Hippocampal formation (tissue), 2 donors: ENCODE data around the gene BTNL9.
"Not testable (repeated sequence)": the region's sequence is repeated elsewhere in the genome, so short reads cannot be mapped to it uniquely, and the experiment has no call there.

ENCODE experiments used
- DNase-seq, 2 donors: peaks; one replicate each; lab custom pipeline; 2025; lab: John Stamatoyannopoulos, UW

The BTNL9 gene

DNA sequence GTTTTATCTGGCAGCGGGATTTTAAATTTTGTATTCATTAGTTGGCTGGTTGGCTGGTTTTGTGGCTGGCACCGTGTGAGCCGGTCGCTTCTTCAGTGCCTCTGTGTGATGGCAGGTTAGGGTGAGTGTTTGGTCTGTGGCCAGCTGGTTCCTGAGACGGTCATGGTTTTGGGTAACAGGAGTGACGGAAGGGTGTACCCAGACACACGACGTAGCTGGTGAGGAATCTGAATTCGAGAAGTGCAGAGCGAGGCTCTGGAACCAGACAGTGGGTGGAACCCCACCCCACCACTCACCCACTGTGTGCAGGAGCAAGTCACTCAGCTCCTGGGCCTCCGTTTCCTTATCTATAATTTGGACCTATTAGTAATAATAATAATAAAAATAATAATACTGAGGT lies 2.7 kb downstream of the BTNL9 start:
- no peak for DNase-seq

DNA sequence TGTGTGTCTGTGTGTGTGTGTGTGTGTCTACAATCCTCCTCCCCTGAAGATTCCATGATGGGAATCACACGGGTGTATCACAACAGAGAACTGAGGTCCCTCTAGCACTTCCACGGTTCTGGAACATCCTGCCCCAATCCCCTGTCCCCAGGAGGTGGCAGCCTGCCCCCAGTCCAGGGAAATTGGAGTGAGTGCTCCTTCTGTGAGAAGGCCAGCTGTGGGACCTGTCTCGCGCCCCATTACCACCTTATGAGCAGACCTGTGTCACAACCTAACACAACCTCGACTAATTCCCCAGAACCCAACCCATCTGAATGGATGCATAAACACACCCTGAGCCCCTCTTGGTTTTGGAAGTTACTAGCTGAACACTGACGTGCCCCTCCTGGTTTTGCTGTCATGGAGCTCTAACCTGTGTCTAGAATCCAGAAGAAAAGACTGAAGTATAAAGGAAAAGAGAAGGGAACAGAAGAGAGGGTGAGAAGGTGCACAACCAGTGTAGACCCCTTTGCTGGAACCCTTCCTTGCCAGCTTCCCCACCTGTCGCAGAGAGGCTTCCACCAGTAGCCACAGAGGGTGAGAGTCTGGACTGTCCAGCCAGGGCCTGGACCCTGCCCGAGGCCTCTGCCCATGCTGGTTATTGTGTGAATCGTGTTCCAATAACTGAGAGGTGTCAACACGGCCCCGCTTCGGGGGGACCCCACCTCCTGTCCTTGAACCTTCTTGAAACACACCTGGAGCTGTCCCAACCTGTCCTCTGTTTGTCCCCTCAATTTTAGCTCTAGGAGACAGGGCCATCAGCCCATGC lies 3.4 kb downstream of the BTNL9 start:
- no peak for DNase-seq

DNA sequence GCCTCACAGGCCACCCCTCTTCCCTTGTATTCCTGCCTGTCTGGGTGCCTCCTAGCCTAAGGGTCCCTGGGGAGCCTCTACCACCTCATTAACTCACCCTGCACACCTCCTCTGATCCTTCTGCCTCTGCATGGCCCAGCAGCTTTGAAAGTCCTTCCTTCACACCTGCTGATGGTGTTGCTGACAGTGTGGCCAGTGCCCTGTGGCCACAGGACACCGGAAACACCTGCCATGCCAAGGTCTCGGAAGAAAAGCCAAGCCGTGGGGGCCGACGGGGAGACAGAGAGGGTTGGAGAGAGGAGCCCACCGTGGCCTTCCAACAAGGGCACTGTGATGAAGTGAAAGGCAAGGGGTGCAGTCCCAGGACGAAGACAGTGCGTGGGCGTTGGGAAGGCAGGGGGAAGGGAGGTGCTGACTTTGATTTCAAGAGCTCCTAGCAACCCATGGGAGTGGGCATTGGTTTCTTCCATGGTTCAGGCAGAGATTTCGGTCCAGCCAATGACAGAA lies 4.1 kb downstream of the BTNL9 start:
- DNase-seq = no peak

DNA sequence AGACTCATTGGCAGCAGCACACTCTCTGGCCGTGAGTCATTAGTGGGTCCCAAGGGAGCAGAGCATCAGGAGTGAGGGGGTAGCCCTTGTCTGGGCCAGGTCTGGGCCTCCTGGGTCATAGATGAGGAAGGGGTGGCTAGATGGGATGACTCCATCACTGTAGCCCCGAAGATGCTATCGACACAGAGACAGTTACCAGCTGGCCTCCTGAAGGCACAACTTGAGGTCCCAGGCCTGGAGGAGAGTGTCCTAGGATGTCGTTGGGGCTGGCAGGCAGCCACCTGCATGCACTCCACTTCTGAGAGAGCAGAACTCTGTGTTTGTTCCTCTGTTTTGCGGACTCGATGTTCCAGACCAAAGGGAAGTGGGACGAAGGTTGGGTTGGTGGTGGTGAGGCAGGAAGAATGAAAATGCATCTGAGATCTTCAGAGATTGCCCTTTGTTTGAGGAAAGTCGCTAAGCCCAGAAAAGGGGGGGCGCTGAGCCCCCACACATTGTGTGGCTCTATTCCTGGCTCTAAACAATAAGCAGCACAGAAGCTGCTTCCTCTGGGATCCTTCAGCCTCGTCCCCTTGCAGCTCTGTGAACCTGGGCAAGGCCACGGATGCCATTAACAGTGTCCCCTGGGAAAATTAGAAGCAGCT lies 4.7 kb downstream of the BTNL9 start:
- no peak for DNase-seq

DNA sequence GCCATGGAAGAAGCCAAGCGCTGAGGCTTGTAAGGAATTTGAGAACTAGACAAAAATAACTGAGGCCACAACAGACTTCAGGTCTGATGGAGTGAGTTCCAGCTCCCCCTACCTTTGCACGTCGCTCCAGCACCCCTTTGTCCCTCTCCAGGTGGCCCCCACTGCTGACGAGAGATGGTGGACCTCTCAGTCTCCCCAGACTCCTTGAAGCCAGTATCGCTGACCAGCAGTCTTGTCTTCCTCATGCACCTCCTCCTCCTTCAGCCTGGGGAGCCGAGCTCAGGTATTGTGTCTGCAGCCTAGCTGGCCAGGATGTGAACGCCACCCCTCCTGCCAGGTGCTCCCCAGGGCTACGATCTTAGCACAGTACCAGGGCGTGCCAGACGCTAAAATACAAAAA lies 5.2 kb downstream of the BTNL9 start:
- DNase-seq = no peak

DNA sequence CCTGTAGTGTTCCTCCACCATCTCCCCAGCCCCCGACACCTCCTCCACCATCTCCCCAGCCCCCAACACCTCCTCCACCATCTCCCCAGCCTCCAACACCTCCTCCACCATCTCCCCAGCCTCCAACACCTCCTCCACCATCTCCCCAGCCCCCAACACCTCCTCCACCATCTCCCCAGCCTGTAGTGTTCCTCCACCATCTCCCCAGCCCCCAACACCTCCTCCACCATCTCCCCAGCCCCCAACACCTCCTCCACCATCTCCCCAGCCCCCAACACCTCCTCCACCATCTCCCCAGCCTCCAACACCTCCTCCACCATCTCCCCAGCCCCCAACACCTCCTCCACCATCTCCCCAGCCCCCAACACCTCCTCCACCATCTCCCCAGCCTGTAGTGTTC lies 5.8 kb downstream of the BTNL9 start:
- DNase-seq = not testable (repeated sequence)

DNA sequence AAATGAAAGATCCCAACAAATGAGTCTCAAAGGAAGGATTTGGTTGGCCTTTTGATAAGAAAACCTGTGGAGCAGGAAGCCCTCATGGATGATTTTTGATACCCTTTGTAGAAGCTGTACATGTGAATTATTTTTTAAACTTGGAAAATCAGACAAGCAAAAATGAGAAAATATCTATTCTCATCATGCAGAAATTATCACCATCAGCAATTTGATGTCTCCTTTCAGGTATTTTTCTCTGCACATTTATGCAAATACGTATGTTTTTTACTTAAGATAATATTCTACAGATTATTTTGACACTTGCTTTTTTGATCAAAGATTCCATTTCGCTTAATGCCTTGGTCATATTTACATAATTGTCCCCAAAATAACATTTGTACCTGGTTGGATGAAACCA lies 7.2 kb downstream of the BTNL9 start:
- DNase-seq = no peak

DNA sequence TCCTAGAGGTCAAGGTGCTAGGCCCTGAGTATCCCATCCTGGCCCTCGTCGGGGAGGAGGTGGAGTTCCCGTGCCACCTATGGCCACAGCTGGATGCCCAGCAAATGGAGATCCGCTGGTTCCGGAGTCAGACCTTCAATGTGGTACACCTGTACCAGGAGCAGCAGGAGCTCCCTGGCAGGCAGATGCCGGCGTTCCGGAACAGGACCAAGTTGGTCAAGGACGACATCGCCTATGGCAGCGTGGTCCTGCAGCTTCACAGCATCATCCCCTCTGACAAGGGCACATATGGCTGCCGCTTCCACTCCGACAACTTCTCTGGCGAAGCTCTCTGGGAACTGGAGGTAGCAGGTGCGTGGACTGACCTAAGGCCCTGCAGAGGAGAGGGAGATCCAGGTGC lies 7.9 kb downstream of the BTNL9 start:
- DNase-seq = no peak

DNA sequence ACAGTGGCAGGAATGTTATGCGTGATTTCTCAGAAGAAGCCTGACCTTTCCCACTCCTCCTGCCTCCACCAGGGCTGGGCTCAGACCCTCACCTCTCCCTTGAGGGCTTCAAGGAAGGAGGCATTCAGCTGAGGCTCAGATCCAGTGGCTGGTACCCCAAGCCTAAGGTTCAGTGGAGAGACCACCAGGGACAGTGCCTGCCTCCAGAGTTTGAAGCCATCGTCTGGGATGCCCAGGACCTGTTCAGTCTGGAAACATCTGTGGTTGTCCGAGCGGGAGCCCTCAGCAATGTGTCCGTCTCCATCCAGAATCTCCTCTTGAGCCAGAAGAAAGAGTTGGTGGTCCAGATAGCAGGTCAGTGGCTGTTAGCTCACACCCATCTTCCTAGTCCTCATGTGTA lies 9.9 kb downstream of the BTNL9 start:
- DNase-seq = no peak

DNA sequence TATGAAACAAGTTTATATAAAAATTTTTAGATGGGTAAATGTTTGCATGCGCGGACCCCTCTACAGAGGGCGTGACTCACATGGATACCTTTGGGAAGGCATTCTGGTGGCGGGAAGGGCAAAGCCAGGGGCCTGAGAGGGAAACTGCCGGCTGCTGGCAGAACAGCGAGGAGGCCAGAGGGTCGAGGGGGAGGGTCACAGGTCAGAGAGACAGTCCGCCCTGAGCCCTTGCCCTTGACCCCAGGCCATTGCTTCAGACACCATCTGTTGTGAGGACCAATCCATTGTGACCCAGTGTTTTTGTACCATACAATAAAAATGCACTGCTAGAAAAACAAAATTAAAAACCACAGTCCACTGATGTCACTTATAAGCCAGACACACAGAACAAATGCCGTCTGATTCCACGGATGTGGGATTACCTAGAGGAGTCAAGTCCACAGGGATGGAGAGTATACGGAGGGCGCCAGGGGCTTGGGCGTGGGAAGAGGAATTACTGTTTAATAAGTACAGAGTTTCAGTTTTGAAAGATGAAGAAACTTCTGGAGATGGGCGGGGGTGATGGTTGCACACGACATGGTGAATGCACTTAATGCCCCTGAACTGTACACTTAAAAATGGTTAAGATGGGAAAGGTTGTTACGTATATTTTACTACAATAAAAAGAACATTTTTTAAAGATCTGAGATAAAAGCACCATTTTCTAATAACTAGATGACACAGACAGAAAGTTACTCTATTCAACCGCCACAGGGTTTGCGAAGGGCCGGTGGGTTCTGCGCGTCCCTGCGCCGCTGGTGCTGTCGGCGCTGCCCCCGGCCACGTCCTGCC lies 12.0 kb downstream of the BTNL9 start:
- DNase-seq = no peak

DNA sequence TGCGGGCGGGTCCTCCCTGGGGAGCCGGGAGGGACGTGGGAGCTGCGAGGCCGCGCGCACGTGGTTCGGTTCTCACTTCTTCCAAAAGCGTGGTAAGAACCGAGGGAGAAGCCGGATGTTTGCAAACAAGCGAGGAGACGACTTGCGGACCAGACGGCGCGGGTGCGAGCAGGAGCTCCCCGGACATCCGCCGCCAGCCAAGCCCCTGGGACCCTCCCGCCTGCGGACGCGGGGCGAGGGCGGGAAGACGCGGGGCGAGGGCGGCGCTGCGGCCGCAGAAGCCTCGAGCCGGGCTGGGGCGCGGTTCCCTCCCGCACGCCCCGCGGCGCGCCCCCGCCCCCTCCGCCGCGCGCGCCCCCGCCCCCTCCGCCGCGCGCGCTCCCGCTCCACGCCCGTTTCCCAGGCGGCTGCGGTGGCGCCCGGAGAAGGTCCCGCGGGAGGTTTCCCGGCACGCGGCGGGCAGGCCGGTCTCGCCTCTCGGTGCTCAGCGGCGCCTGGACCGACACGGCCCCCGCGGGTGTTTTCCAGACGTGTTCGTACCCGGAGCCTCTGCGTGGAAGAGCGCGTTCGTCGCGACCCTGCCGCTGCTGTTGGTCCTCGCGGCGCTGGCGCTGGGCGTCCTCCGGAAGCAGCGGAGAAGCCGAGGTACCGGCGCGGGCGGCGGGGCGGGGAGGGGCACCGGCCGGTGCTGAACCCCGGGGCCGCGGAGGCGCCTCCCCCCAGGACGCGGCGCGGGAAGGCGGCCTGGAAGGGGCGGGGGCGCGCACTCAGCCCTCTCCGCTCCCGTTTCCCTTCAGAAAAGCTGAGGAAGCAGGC lies 12.8 kb downstream of the BTNL9 start:
- peak in 1 of 2 donors; percentile 1 for DNase-seq

DNA sequence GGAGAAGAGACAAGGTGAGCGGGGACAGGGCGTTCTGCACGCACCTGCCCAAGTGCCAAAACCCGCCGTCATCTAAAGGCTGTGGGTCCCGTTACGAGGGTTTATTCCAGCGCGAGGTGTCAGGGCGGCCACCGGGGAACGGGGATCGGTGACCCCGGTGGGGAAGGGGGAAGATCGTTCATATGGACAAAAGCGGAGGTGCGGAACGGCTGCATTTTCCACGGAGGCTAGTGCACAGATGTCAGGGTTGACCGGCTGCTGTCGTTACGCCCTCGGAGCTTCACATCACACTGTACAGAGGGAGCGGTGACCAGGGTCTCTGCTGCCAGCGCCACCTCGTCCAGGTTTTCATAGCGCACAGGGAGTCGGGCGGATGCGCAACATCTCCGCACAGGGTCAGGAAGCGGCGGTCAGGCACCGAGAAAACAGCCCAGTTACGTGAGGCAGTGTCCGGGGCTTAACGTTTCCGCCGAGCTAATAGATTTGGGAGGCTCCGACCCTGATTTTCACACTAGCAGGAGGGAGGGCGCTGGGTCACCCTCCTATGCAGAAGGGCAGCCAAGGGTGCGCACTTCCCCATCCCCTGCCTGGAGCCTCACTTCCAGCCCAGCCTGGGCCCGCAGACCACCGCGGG lies 13.5 kb downstream of the BTNL9 start:
- DNase-seq = no peak

DNA sequence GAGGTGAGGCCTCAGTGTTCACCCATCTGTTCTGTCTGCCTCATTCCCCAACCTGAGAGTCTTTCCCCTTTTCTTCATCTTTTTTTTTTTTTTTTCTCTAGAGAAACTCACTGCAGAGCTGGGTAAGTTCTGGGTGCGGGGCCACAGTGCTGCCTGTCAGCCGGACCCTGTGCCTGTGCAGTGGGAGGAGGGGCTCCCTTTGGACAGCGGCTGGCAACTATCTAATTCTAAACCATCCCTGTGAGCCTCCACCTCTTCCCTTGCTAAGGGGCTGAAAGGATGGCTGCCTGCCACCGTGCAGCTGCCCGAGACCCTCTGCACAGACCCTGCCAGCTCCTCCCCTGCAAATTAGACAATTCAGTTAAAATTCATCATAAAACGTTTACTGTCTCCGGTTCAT lies 14.1 kb downstream of the BTNL9 start:
- no peak for DNase-seq

DNA sequence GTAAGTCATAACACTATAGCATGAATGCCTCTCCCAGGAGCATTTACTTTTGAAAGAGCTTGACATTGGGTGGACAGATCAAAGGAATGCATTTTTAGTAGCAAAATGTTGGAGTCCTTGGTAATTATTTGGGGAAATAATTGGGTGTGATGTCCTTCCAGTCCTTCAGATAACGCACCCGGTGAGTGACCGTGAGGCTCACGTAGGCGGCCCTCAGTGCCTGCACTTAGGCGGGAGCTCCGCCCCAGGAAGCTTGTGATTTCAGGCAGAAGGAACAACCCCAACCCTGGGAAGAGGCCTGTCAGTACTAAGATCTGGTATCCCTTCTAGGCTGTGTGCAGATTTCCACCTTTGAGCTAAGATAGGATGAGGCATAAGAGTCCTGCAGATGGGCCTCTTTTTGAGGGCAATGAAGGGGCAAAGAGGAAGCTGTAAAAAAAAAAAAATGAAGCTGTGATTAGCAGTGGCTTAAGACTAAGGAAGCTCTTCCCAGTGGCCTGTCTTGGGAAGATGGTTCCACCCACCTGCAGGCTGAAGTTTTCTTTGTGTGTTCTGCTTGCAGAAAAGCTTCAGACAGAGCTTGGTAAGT lies 14.9 kb downstream of the BTNL9 start:
- no peak for DNase-seq

DNA sequence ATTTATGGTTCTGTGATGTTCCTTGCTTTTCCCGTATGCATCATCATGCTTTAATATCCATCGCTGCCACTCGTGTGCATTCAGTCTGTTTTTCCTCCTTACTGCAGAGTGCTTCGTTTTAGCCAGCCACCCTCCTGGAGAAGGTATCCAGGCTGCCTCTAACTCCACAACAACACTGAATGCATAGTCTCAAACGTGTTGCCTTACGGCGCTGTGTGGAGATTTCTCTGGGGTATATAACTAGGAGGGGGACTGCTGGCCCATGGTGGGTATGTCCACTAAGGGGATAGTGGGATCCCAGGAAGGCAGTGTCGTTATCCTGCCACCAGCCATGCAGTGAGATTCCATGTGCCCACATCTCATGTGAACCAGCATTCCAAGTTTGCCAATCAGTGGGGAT lies 16.4 kb downstream of the BTNL9 start:
- DNase-seq = no peak

DNA sequence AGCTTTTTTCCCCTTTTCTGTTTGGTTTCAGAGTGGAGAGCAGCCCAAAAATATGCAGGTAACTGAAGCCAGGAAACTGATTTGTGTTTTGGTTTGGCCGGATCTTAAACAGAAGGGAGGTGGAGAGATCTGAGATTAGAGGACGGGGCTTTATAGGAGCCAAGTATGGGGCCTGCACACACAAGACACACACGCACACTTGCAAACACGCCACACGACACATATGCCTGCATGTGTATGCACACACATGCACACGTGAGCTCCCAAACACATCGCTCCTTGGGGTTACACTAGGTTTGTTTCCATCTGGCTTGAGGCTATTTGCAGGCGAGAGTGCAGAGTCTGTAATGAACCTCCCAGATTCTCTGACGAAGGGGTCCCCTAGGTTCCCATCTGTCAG lies 18.3 kb downstream of the BTNL9 start:
- no peak for DNase-seq

DNA sequence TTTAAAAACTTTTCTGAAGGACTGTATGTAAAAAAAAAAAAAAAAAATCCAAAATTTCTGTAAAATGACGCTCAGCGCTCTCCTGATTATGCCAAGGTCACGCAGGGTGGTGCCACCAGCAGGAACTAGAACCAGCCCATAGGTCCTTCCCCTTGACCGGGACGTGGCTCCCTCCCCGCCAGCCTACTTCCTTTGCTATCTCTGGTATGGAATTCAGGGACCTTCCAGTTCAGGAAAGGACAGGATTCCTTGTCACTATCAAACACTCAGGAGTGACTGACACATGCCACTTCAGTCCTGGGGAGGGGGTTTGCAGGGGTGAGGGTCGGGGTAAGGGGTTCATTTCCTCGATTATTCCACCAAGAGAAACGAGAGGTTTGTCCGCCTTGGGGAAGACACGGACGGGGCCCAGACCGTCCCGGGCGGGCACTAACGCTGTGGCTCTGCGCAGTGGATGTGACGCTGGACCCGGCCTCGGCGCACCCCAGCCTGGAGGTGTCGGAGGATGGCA lies 18.8 kb downstream of the BTNL9 start:
- DNase-seq = no peak

DNA sequence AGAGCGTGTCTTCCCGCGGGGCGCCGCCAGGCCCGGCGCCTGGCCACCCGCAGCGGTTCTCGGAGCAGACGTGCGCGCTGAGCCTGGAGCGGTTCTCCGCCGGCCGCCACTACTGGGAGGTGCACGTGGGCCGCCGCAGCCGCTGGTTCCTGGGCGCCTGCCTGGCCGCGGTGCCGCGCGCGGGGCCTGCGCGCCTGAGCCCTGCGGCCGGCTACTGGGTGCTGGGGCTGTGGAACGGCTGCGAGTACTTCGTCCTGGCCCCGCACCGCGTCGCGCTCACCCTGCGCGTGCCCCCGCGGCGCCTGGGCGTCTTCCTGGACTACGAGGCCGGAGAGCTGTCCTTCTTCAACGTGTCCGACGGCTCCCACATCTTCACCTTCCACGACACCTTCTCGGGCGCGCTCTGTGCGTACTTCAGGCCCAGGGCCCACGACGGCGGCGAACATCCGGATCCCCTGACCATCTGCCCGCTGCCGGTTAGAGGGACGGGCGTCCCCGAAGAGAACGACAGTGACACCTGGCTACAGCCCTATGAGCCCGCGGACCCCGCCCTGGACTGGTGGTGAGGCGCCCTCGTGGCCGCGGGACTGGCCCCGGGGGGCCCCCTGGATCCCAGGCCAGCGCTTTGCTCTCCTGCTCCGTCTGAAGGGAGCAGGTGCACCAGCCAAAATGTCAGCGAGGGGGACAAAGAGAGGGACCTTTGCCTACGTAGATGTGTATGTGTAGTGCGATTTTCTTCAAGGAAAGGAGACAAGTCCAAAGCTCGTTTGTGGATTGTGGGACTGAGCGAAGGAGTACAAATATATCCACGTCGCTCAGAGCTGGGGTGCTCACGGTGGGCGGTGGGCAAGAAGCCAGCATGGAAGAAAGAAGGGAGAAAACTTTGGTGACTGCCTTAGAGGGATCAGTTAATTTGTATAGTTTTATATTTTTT lies 19.5 kb downstream of the BTNL9 start:
- no peak for DNase-seq

DNA sequence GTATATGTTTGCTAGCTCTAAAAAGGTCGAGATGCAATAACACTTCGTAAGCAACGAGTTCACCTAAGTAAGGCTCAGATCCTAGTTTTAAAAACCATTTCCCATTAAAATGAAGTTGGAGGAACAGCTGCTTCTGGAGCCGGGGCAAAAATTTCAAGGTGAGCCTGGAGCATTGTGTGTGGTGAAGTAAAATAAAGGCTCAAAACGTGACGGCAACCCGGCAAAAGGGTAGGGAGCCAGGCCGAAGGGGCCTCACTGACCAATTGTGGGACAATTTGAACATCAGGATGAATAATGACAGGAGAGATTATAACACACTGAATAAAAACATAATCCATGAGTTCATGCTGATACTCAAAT lies 20.1 kb downstream of the BTNL9 start:
- no peak for DNase-seq

DNA sequence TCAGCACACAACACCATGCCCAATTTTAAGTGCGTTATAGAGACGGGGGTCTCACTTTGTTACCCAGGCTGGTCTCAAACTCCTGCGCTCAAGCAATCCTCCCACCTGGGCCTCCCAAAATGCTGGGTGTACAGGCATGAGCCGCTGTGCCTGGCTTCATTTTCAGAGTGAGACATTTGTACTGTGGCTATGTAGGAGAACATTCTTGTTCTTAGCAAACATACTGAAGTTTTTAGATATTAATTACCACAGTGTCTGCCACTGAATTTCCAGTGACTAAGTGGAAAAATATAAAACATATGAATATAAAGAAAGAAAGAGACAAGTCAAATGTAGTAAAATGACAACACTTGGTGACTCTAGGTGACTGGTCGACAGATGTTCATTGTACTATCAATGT lies 20.9 kb downstream of the BTNL9 start:
- DNase-seq = no peak
